DOHH2 (cell line): ENCODE measurements around the gene RAD54L.

Experiments used
- H3F3A ChIP-seq: fragments of 200-600 bp; sonication (generic), shearing (Covaris generic); 2 replicates; pipeline ENCODE4 v1.6.0; 2016; ENCODE audit warnings: antibody characterized with exemption, mild to moderate bottlenecking; ENCODE audit not compliant: control insufficient read depth, insufficient read depth
- H3K27ac ChIP-seq: fragments of 200-600 bp; sonication (generic); 2 replicates; pipeline ENCODE4 v1.5.1; 2014; ENCODE audit warnings: low read depth, mild to moderate bottlenecking, low read length, moderate library complexity
- H3K27me3 ChIP-seq: fragments of 200-600 bp; sonication (generic); 2 replicates; pipeline ENCODE4 v1.6.1; 2014; ENCODE audit warnings: mild to moderate bottlenecking, low read length, mixed read lengths; ENCODE audit not compliant: control insufficient read depth
- H3K36me3 ChIP-seq: fragments of 200-600 bp; sonication (generic); 2 replicates; pipeline ENCODE4 v1.6.1; 2014; ENCODE audit warnings: mild to moderate bottlenecking, low read length, moderate library complexity, mixed read lengths; ENCODE audit not compliant: control insufficient read depth
- H3K4me1 ChIP-seq: fragments of 200-600 bp; sonication (generic); 2 replicates; pipeline ENCODE4 v1.6.1; 2014; ENCODE audit warnings: mild to moderate bottlenecking, low read length, mixed read lengths; ENCODE audit not compliant: control insufficient read depth
- H3K4me2 ChIP-seq: fragments of 200-600 bp; sonication (generic); 2 replicates; pipeline ENCODE4 v1.6.0; 2014; ENCODE audit warnings: mild to moderate bottlenecking, low read length, moderate library complexity
- H3K4me3 ChIP-seq: fragments of 200-600 bp; sonication (generic); 2 replicates; pipeline ENCODE4 v1.5.1; 2014; ENCODE audit warnings: mild to moderate bottlenecking, low read length, mixed read lengths
- H3K79me2 ChIP-seq: fragments of 200-600 bp; sonication (generic); 2 replicates; pipeline ENCODE4 v1.6.1; 2014; ENCODE audit warnings: mild to moderate bottlenecking, low read length, mixed read lengths; ENCODE audit not compliant: control insufficient read depth
- H3K9me2 ChIP-seq: fragments of 200-600 bp; sonication (generic); replicated peaks from 2 replicates; pipeline ENCODE4 v1.6.1; 2014; ENCODE audit warnings: mild to moderate bottlenecking, low read length, mixed read lengths; ENCODE audit not compliant: control insufficient read depth
- H3K9me3 ChIP-seq: fragments of 200-600 bp; sonication (generic); 2 replicates; pipeline ENCODE4 v1.6.1; 2014; ENCODE audit warnings: antibody characterized with exemption, low read length, mixed read lengths; ENCODE audit not compliant: control insufficient read depth, insufficient read depth
- H4K20me1 ChIP-seq: fragments of 200-600 bp; sonication (generic); 2 replicates; pipeline ENCODE4 v1.6.0; 2014; ENCODE audit warnings: low read depth, mild to moderate bottlenecking, antibody characterized with exemption, low read length, moderate library complexity; ENCODE audit not compliant: control insufficient read depth, insufficient read depth
- CTCF ChIP-seq: fragments of 200-600 bp; sonication (generic); IDR thresholded peaks from one replicate; pipeline ENCODE4 v1.5.1; 2014; ENCODE audit warnings: antibody characterized with exemption, mild to moderate bottlenecking, low read depth, low read length; ENCODE audit not compliant: poor library complexity, severe bottlenecking
- EZH2phosphoT487 ChIP-seq: fragments of 200-600 bp; sonication (generic); IDR thresholded peaks from 2 replicates; pipeline ENCODE4 v1.6.1; 2017; ENCODE audit warnings: borderline replicate concordance, mild to moderate bottlenecking, antibody characterized with exemption, low read length, moderate library complexity, mixed read lengths

Gene RAD54L

GRCh38 chr1:46289134-46289494 is 41.6 kb downstream of the RAD54L start:
- no peak for TF ChIP-seq EZH2phosphoT487
- no peak for TF ChIP-seq CTCF
- Histone ChIP-seq H4K20me1 (no peaks in the 10 kb centered on the region), H3K9me3 (no peaks in the 10 kb centered on the region), H3F3A (peaks cover 4% of the 10 kb centered on the region; the same call in 1 of the 2 replicates), H3K9me2 (no peaks in the 10 kb centered on the region), H3K79me2 (no peaks in the 10 kb centered on the region), H3K27me3 (no peaks in the 10 kb centered on the region), H3K4me2 (no peak overlapping the region), H3K36me3 (peaks cover 57% of the 10 kb centered on the region), H3K27ac (no peak overlapping the region), H3K4me3 (no peak overlapping the region), H3K4me1 (peaks cover 12% of the 10 kb centered on the region)

DNA sequence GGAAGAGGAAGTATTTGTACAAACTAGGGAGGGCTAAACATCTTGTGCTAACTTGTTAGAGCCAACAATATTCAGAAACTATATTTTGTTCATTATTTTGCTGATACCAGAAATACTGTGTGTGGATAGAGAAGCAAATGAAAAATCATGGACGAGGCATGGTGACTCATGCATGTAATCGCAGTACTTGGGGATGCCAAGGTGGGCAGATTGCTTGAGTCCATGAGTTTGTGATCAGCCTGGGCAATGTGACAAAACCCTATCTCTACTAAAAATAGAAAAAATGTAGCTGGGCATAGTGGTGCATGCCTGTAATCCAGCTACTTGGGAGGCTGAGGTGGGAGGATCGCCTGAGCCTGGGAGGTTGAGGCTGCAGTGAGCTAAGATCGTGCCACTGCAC is 42.4 kb downstream of the RAD54L start:
- H3K27ac ChIP-seq = no peak overlapping the region

GRCh38 chr1:46295306-46295705 is 47.7 kb downstream of the RAD54L start:
- TF ChIP-seq CTCF = no peak
- no peak for TF ChIP-seq EZH2phosphoT487
- Histone ChIP-seq H3K79me2 (peaks cover 30% of the 10 kb centered on the region), H4K20me1 (peaks cover 6% of the 10 kb centered on the region; the same call in 1 of the 2 replicates), H3K36me3 (peaks cover 68% of the 10 kb centered on the region), H3K4me1 (peaks cover 1% of the 10 kb centered on the region), H3F3A (no peaks in the 10 kb centered on the region; the same call in 1 of the 2 replicates), H3K9me3 (no peaks in the 10 kb centered on the region), H3K9me2 (no peaks in the 10 kb centered on the region), H3K27me3 (no peaks in the 10 kb centered on the region), H3K27ac (no peak overlapping the region), H3K4me2 (no peak overlapping the region), H3K4me3 (no peak overlapping the region)

More for the DNA sequence above, 42.4 kb downstream of the RAD54L start:
- Histone ChIP-seq H3K4me1 (peaks cover 3% of the 10 kb centered on the region), H3K79me2 (no peaks in the 10 kb centered on the region), H3K36me3 (peaks cover 54% of the 10 kb centered on the region), H3K9me3 (no peaks in the 10 kb centered on the region), H3K27me3 (no peaks in the 10 kb centered on the region), H3K9me2 (no peaks in the 10 kb centered on the region), H3F3A (no peaks in the 10 kb centered on the region), H4K20me1 (no peaks in the 10 kb centered on the region), H3K4me3 (no peak overlapping the region), H3K4me2 (no peak overlapping the region)
- TF ChIP-seq CTCF = no peak
- TF ChIP-seq EZH2phosphoT487 = no peak

DNA sequence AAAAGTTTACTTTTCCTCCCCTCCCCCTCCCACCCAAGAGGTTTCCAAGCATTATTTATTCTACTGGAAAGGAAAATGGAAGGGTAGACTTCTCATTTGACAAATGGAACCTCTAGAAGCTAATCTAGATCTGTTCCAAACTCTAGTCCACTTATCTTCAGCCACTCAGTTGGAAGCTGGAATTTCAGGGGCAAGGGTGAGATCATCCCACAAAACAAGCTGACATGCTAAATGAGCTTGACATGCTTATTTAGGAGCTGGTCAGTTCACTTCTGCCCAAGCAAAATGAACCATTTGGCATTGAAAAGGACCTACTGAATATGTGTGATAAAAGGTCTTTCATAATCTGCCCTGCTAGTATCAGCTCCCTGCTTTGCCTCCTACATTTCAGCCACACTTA is 50.8 kb downstream of the RAD54L start:
- peaks cover 73% of the 10 kb centered on the region for H3K36me3 ChIP-seq
- H3K79me2 ChIP-seq = peaks cover 60% of the 10 kb centered on the region
- H3K9me2 ChIP-seq = no peaks in the 10 kb centered on the region
- no peaks in the 10 kb centered on the region; the same call in 1 of the 2 replicates for H3F3A ChIP-seq
- H3K9me3 ChIP-seq = no peaks in the 10 kb centered on the region
- H3K27me3 ChIP-seq = no peaks in the 10 kb centered on the region
- H3K27ac ChIP-seq = no peak overlapping the region
- no peak for TF ChIP-seq EZH2phosphoT487
- TF ChIP-seq CTCF = no peak
- no peak overlapping the region for H3K4me3 ChIP-seq
- peaks cover 14% of the 10 kb centered on the region for H3K4me1 ChIP-seq
- H4K20me1 ChIP-seq = peaks cover 14% of the 10 kb centered on the region; the same call in 1 of the 2 replicates
- H3K4me2 ChIP-seq = no peak overlapping the region
